Measurements from ENCODE around the gene SNAI3. TPM values are rescaled to one million over a fixed set of nuclear protein-coding genes. Genes with fewer than 3 reads are reported as not detected.

Gene SNAI3
- total and polyA plus RNA-seq, 9 of the 15 experiments (the other 6 are each of a cell fraction or from before 2014, with no cell fraction given) = 0.04 to 4.1 (median 0.80) TPM; not detected in 1

GRCh38 chr16:88700636-88701482, 14.6 kb upstream of the SNAI3 start (continued):
- TF ChIP-seq ZBTB11 (CRISPR knock-in tag; IDR thresholded peaks at IDR 0.05) (peak in 1 of 3 experiments; percentile 42; a peak in 1 of 6 replicates), TARDBP (IDR thresholded peaks at IDR 0.05) (no peak), ARID3A (IDR thresholded peaks at IDR 0.05; ENCODE audit: borderline replicate concordance, low read depth, low read length) (no peak), TCF7 (IDR thresholded peaks at IDR 0.05; ENCODE audit: borderline replicate concordance) (no peak), ZFP36 (IDR thresholded peaks at IDR 0.05; ENCODE audit: low read depth, low read length, partially characterized antibody) (no peak), HMBOX1 (IDR thresholded peaks at IDR 0.05) (no peak), BRF2 (IDR thresholded peaks at IDR 0.05; ENCODE audit: borderline replicate concordance, insufficient read depth, insufficient read length) (no peak), ZNF324 (CRISPR knock-in tag; IDR thresholded peaks at IDR 0.05) (no peak), NONO (IDR thresholded peaks at IDR 0.05; ENCODE audit: low read depth in 2 of 2, low read length in 1 of 2) (no peak), ATF3 (IDR thresholded peaks at IDR 0.05) (peak; percentile 45), ATF3 (CRISPR knock-in tag; conservative IDR thresholded peaks at IDR 0.05) (no peak), NCOA2 (IDR thresholded peaks at IDR 0.05; ENCODE audit: partially characterized antibody in 2 of 2) (no peak), ZNF311 (CRISPR knock-in tag; IDR thresholded peaks at IDR 0.05) (peak; percentile 18; the same call in 1 of the 2 replicates), SAFB2 (IDR thresholded peaks at IDR 0.05; ENCODE audit: borderline replicate concordance, low read depth, low read length, severe bottlenecking) (no peak), KAT2B (IDR thresholded peaks at IDR 0.05; ENCODE audit: low read depth, low read length) (no peak), NRF1 (conservative IDR thresholded peaks at IDR 0.05 in 1 of 2, IDR thresholded peaks at IDR 0.05 in 1 of 2) (peak in 1 of 2 experiments; percentile 49; a peak in 2 of 4 replicates), POLR2AphosphoS5 (IDR thresholded peaks at IDR 0.05; ENCODE audit: control insufficient read depth, insufficient read depth, low read depth, low read length) (no peak)

Data from K562 (cell line).